Lower lobe of right lung (tissue), 2 donors: ENCODE results near the gene LIN52. TPM values are rescaled to one million over a fixed set of nuclear protein-coding genes. Genes with fewer than 3 reads are reported as not detected.

Experiments used
- ATAC-seq, 2 donors: fragments of 200-7000 bp; cut with Tn5 transposase; one replicate each; pipeline ENCODE4 v1.9.1; 2020 to 2022; ENCODE audit warnings: mild to moderate bottlenecking in 2 of 2, moderate library complexity in 2 of 2
- DNase-seq: peaks from one replicate; pipeline ENCODE4 v3.0.0-alpha.2; 2020
- H3K27ac ChIP-seq: fragments of 200-600 bp; one replicate; pipeline ENCODE4 v1.8.0; 2022
- H3K27me3 ChIP-seq: fragments of 200-600 bp; one replicate; pipeline ENCODE4 v1.8.0; 2022; ENCODE audit warnings: low read depth
- H3K36me3 ChIP-seq: fragments of 200-600 bp; one replicate; pipeline ENCODE4 v1.8.0; 2022; ENCODE audit warnings: mild to moderate bottlenecking
- H3K4me1 ChIP-seq: fragments of 200-600 bp; one replicate; pipeline ENCODE4 v1.8.0; 2022
- H3K4me3 ChIP-seq: fragments of 200-600 bp; one replicate; pipeline ENCODE4 v1.8.0; 2022; ENCODE audit warnings: mild to moderate bottlenecking
- H3K9me3 ChIP-seq: fragments of 200-600 bp; one replicate; pipeline ENCODE4 v1.8.0; 2022
- CTCF ChIP-seq: fragments of 200-600 bp; IDR thresholded peaks from one replicate; pipeline ENCODE4 v1.8.0; 2022; ENCODE audit warnings: antibody characterized with exemption, mild to moderate bottlenecking
- intact Hi-C: fragments of 100-400 bp; cut with DNase I; formaldehyde crosslinking; loops from one replicate; pipeline ENCODE4 v1.11.0; 2022
- total RNA-seq: library from RNA; stranded (reverse); fragmentation: NEBNext Ultra II Directional; extraction: Animal tissue kit (Norgen Biotek cat#: 25700); gene quantifications from one replicate; pipeline ENCODE4 v1.2.1, GENCODE V29; 2021
- donor health status: DM: no; HTN: yes; CAD: no; lungs with severe emphysema.

The LIN52 gene
- total RNA-seq, 1 donor from 2014 or later: 7.9 TPM

- Histone ChIP-seq H3K9me3 (no peaks in the 10 kb centered on the region), H3K36me3 (peaks cover 5% of the 10 kb centered on the region), H3K27me3 (no peaks in the 10 kb centered on the region), H3K4me3 (no peak overlapping the region), H3K27ac (no peak overlapping the region), H3K4me1 (no peaks in the 10 kb centered on the region)
- ATAC-seq: no peak
- intact Hi-C loops: no loop called here
- DNase-seq: no peak
- no peak for TF ChIP-seq CTCF
Measured at GRCh38 chr14:74190927-74191575, 106.3 kb downstream of the LIN52 start.

GRCh38 chr14:74194506-74195274 lies 109.9 kb downstream of the LIN52 start:
- DNase-seq: no peak
- ATAC-seq: peak in 1 of 2 donors; percentile 46
- TF ChIP-seq CTCF: no peak
- no peaks in the 10 kb centered on the region for H3K27me3 ChIP-seq
- no peaks in the 10 kb centered on the region for H3K9me3 ChIP-seq
- no peak overlapping the region for H3K27ac ChIP-seq
- intact Hi-C loops: no loop called here
- H3K36me3 ChIP-seq: peaks cover 18% of the 10 kb centered on the region
- no peaks in the 10 kb centered on the region for H3K4me1 ChIP-seq
- H3K4me3 ChIP-seq: no peak overlapping the region

- peaks cover 23% of the 10 kb centered on the region for H3K36me3 ChIP-seq
- no peaks in the 10 kb centered on the region for H3K9me3 ChIP-seq
- H3K27me3 ChIP-seq: no peaks in the 10 kb centered on the region
- H3K27ac ChIP-seq: no peak overlapping the region
- intact Hi-C loops: no loop called here
- no peak overlapping the region for H3K4me3 ChIP-seq
- no peak for ATAC-seq
- no peak for DNase-seq
- H3K4me1 ChIP-seq: no peaks in the 10 kb centered on the region
- TF ChIP-seq CTCF: no peak
Measured at GRCh38 chr14:74195623-74196022, 110.9 kb downstream of the LIN52 start.

GRCh38 chr14:74198441-74199234 lies 113.9 kb downstream of the LIN52 start:
- no peaks in the 10 kb centered on the region for H3K4me1 ChIP-seq

More at GRCh38 chr14:74198441-74199234, 113.9 kb downstream of the LIN52 start:
- H3K36me3 ChIP-seq: peaks cover 30% of the 10 kb centered on the region
- intact Hi-C loops: no loop called here
- no peaks in the 10 kb centered on the region for H3K9me3 ChIP-seq
- H3K27ac ChIP-seq: no peak overlapping the region
- TF ChIP-seq CTCF: no peak
- no peak for ATAC-seq
- DNase-seq: no peak
- H3K4me3 ChIP-seq: no peak overlapping the region
- H3K27me3 ChIP-seq: no peaks in the 10 kb centered on the region
